NT2/D1 (cell line): ENCODE data around the gene LRRC73.
"Not testable (repeated sequence)": the region's sequence is repeated elsewhere in the genome, so short reads cannot be mapped to it uniquely, and the experiment has no call there.

Experiments
- DNase-seq: peaks from one replicate; pipeline ENCODE4 v3.0.0-alpha.2; 2011; ENCODE audit warnings: low read depth, low spot score
- H3K27me3 ChIP-seq: 2 replicates; pipeline ENCODE4 v1.6.0; 2011; ENCODE audit warnings: mild to moderate bottlenecking; ENCODE audit not compliant: insufficient read length, insufficient read depth
- H3K36me3 ChIP-seq: 2 replicates; pipeline ENCODE4 v1.6.1; 2011; ENCODE audit warnings: mild to moderate bottlenecking, low read length, mixed read lengths; ENCODE audit not compliant: insufficient read depth, insufficient read length
- H3K4me1 ChIP-seq: 2 replicates; pipeline ENCODE4 v1.5.1; 2011; ENCODE audit not compliant: insufficient read depth, insufficient read length
- H3K4me3 ChIP-seq: 2 replicates; pipeline ENCODE4 v1.5.1; 2011; ENCODE audit warnings: low read depth; ENCODE audit not compliant: insufficient read length
- H3K9ac ChIP-seq: 2 replicates; pipeline ENCODE4 v1.6.0; 2011; ENCODE audit warnings: low read depth; ENCODE audit not compliant: insufficient read length
- H3K9me3 ChIP-seq: 2 replicates; pipeline ENCODE4 v1.5.1; 2011; ENCODE audit warnings: mild to moderate bottlenecking, low read length; ENCODE audit not compliant: insufficient read depth
- SUZ12 ChIP-seq: IDR thresholded peaks from 2 replicates; pipeline ENCODE4 v1.6.1; 2011; ENCODE audit not compliant: insufficient read length, insufficient read depth; ENCODE audit errors: extremely low read depth
- YY1 ChIP-seq: IDR thresholded peaks from 2 replicates; pipeline ENCODE4 v1.6.1; 2011; ENCODE audit not compliant: insufficient read length, insufficient read depth
- ZNF274 ChIP-seq: IDR thresholded peaks from 2 replicates; pipeline ENCODE4 v1.6.1; 2011; ENCODE audit warnings: mild to moderate bottlenecking, low read depth, low read length

LRRC73 gene

GRCh38 chr6:43465948-43466347, 44.2 kb downstream of the LRRC73 start:
- Histone ChIP-seq H3K9me3 (no peaks in the 10 kb centered on the region), H3K9ac (no peak overlapping the region), H3K4me1 (peaks cover 10% of the 10 kb centered on the region), H3K27me3 (no peaks in the 10 kb centered on the region), H3K4me3 (no peak overlapping the region), H3K36me3 (no peaks in the 10 kb centered on the region)
- no peak for DNase-seq
- TF ChIP-seq SUZ12 (no peak), ZNF274 (no peak), YY1 (no peak)

GRCh38 chr6:43464337-43464736, 45.8 kb downstream of the LRRC73 start:
- no peaks in the 10 kb centered on the region for H3K36me3 ChIP-seq
- H3K9me3 ChIP-seq: no peaks in the 10 kb centered on the region
- TF ChIP-seq YY1: no peak
- H3K27me3 ChIP-seq: no peaks in the 10 kb centered on the region
- no peak for DNase-seq
- no peak overlapping the region for H3K9ac ChIP-seq
- no peak overlapping the region for H3K4me3 ChIP-seq
- peaks cover 10% of the 10 kb centered on the region for H3K4me1 ChIP-seq

GRCh38 chr6:43461936-43462335, 48.2 kb downstream of the LRRC73 start:
- DNase-seq: no peak
- TF ChIP-seq SUZ12: no peak
- TF ChIP-seq ZNF274: no peak
- no peak for TF ChIP-seq YY1
- H3K36me3 ChIP-seq: no peaks in the 10 kb centered on the region
- no peaks in the 10 kb centered on the region for H3K4me1 ChIP-seq
- peaks cover 2% of the 10 kb centered on the region for H3K27me3 ChIP-seq
- H3K9me3 ChIP-seq: peaks cover 4% of the 10 kb centered on the region
- no peak overlapping the region for H3K4me3 ChIP-seq
- no peak overlapping the region for H3K9ac ChIP-seq

GRCh38 chr6:43460032-43460431, 50.1 kb downstream of the LRRC73 start:
- Histone ChIP-seq H3K4me3 (no peak overlapping the region), H3K27me3 (peaks cover 13% of the 10 kb centered on the region), H3K9ac (no peak overlapping the region), H3K9me3 (peaks cover 9% of the 10 kb centered on the region), H3K4me1 (no peaks in the 10 kb centered on the region), H3K36me3 (no peaks in the 10 kb centered on the region)
- DNase-seq: no peak
- TF ChIP-seq YY1 (no peak), SUZ12 (no peak)

- Histone ChIP-seq H3K4me3 (no peak overlapping the region), H3K4me1 (no peaks in the 10 kb centered on the region), H3K27me3 (peaks cover 13% of the 10 kb centered on the region), H3K36me3 (no peaks in the 10 kb centered on the region), H3K9me3 (peaks cover 9% of the 10 kb centered on the region), H3K9ac (no peak overlapping the region)
- no peak for DNase-seq
- TF ChIP-seq SUZ12 (no peak), YY1 (no peak), ZNF274 (no peak)
Measured at GRCh38 chr6:43459535-43459934, 50.6 kb downstream of the LRRC73 start.

GRCh38 chr6:43458154-43458553, 52.0 kb downstream of the LRRC73 start:
- not testable (repeated sequence) for H3K9ac ChIP-seq, H3K36me3 ChIP-seq, H3K4me3 ChIP-seq, H3K4me1 ChIP-seq, DNase-seq, H3K9me3 ChIP-seq
- peaks cover 13% of the 10 kb centered on the region for H3K27me3 ChIP-seq

GRCh38 chr6:43457643-43458042, 52.5 kb downstream of the LRRC73 start:
- H3K4me3 ChIP-seq: no peak overlapping the region

More at GRCh38 chr6:43457643-43458042, 52.5 kb downstream of the LRRC73 start:
- Histone ChIP-seq H3K9ac (no peak overlapping the region), H3K27me3 (peaks cover 13% of the 10 kb centered on the region), H3K36me3 (peaks cover 9% of the 10 kb centered on the region), H3K9me3 (peaks cover 9% of the 10 kb centered on the region), H3K4me1 (no peaks in the 10 kb centered on the region)
- TF ChIP-seq YY1 (no peak), ZNF274 (no peak), SUZ12 (no peak)
- no peak for DNase-seq
